Activated B cell treated with CpG ODN at 0.5 μM for 24 hours (primary cell): ENCODE measurements around the gene SLC47A1. TPM values are rescaled to one million over a fixed set of nuclear protein-coding genes. Genes with fewer than 3 reads are reported as not detected.

Experiments used
- ATAC-seq: fragments of 200-7000 bp; cut with Tn5 transposase; one replicate; pipeline ENCODE4 v1.10.0; 2021; ENCODE audit warnings: low read depth, mild to moderate bottlenecking, moderate library complexity
- CTCF ChIA-PET: fragments of 350-600 bp; sonication (Branson Sonifier 250); formaldehyde crosslinking; loops from one replicate; lab custom pipeline; 2021; ENCODE audit warnings: antibody characterized with exemption; lab: Charles Lee
- POLR2A ChIA-PET: fragments of 350-600 bp; sonication (Branson Sonifier 250); formaldehyde crosslinking; loops from one replicate; lab custom pipeline; 2021; ENCODE audit warnings: antibody characterized with exemption; lab: Charles Lee
- DNase-seq: peaks from one replicate; pipeline ENCODE4 v3.0.0; 2022
- H3K27ac Mint-ChIP-seq: one replicate; pipeline ENCODE4 v1.8.0; 2020; ENCODE audit warnings: mixed read lengths
- H3K27me3 Mint-ChIP-seq: one replicate; pipeline ENCODE4 v1.8.0; 2021; ENCODE audit warnings: mixed read lengths
- H3K36me3 Mint-ChIP-seq: one replicate; pipeline ENCODE4 v1.8.0; 2021; ENCODE audit warnings: low read depth, mixed read lengths
- H3K4me1 Mint-ChIP-seq: one replicate; pipeline ENCODE4 v1.8.0; 2021; ENCODE audit warnings: mixed read lengths
- H3K4me3 Mint-ChIP-seq: one replicate; pipeline ENCODE4 v1.8.0; 2020; ENCODE audit warnings: mild to moderate bottlenecking, mixed read lengths
- H3K9me3 Mint-ChIP-seq: one replicate; pipeline ENCODE4 v1.8.0; 2020; ENCODE audit warnings: mixed read lengths
- CTCF ChIP-seq: fragments of 200-600 bp; IDR thresholded peaks from one replicate; pipeline ENCODE4 v1.8.0; 2022; ENCODE audit warnings: antibody characterized with exemption, mild to moderate bottlenecking
- intact Hi-C: fragments of 100-400 bp; cut with micrococcal nuclease; formaldehyde crosslinking; loops from one replicate; pipeline ENCODE4 v1.15.1; 2024
- total RNA-seq: library from RNA; stranded (reverse); gene quantifications from 2 replicates; pipeline ENCODE4 v1.2.3, GENCODE V29; 2022

Gene SLC47A1
- total RNA-seq, 1 donor from 2014 or later: 0.11 TPM

GRCh38 chr17:19590451-19590850 is 56.8 kb downstream of the SLC47A1 start:
- Mint-ChIP-seq H3K27me3 (peaks cover 6% of the 10 kb centered on the region), H3K27ac (no peak overlapping the region), H3K4me3 (no peak overlapping the region), H3K4me1 (no peaks in the 10 kb centered on the region), H3K36me3 (no peaks in the 10 kb centered on the region), H3K9me3 (no peaks in the 10 kb centered on the region)
- ChIA-PET CTCF (no interaction called here), POLR2A (no interaction called here)
- intact Hi-C loops: no loop called here
- DNase-seq: no peak
- no peak for ATAC-seq
- no peak for TF ChIP-seq CTCF

DNA sequence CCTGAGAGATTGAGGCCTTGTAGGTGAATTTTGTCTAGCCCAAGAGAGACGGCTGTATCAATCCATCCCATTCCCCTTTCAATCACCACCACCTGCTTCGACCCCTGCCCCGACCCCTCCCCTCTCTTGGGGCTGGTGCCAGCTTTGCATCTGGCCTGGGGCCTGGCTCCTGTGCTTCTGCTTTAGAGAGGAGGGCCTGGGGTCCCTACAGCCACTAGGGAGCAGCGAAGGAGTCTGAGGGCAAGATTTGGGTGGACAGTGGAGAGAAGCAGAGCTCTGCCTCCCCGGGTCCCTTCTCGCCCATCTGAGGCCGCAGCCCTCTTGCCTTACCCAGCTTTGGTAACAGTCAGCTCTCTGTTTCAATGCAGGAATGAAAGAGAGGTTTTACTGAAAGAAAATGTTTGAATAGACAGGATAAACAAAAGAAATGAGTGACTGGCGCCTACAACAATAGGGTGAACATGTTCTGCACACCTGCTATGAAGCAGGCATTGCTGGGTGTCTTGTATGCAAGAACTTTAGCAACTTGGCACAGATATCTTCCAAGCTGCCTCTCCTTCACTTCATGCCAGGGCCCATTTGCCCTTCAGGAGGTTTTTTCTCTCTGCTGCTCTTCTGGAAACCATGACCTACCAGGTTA is 57.4 kb downstream of the SLC47A1 start:
- ChIA-PET POLR2A (no interaction called here), CTCF (no interaction called here)
- intact Hi-C loops: no loop called here
- H3K4me1 Mint-ChIP-seq: no peaks in the 10 kb centered on the region
- no peak overlapping the region for H3K27ac Mint-ChIP-seq
- no peak for TF ChIP-seq CTCF
- no peak for DNase-seq
- H3K9me3 Mint-ChIP-seq: no peaks in the 10 kb centered on the region
- H3K36me3 Mint-ChIP-seq: no peaks in the 10 kb centered on the region
- no peak overlapping the region for H3K4me3 Mint-ChIP-seq
- ATAC-seq: no peak
- peaks cover 12% of the 10 kb centered on the region for H3K27me3 Mint-ChIP-seq

GRCh38 chr17:19592316-19592715 is 58.7 kb downstream of the SLC47A1 start:
- Mint-ChIP-seq H3K4me3 (no peak overlapping the region), H3K9me3 (no peaks in the 10 kb centered on the region), H3K4me1 (no peaks in the 10 kb centered on the region), H3K36me3 (no peaks in the 10 kb centered on the region), H3K27me3 (peaks cover 14% of the 10 kb centered on the region), H3K27ac (no peak overlapping the region)
- CTCF ChIA-PET: no interaction called here
- no peak for TF ChIP-seq CTCF
- DNase-seq (no peak), ATAC-seq (no peak)
- intact Hi-C loops: no loop called here
- POLR2A ChIA-PET: no interaction called here

GRCh38 chr17:19596869-19597268 is 63.2 kb downstream of the SLC47A1 start:
- Mint-ChIP-seq H3K36me3 (no peaks in the 10 kb centered on the region), H3K4me1 (no peaks in the 10 kb centered on the region), H3K9me3 (no peaks in the 10 kb centered on the region), H3K4me3 (no peak overlapping the region), H3K27ac (no peak overlapping the region), H3K27me3 (peaks cover 14% of the 10 kb centered on the region)
- POLR2A ChIA-PET: no interaction called here
- intact Hi-C loops: no loop called here
- no peak for TF ChIP-seq CTCF
- CTCF ChIA-PET: no interaction called here
- ATAC-seq: no peak
- DNase-seq: no peak

- CTCF ChIA-PET: no interaction called here
- H3K27me3 Mint-ChIP-seq: no peaks in the 10 kb centered on the region
- POLR2A ChIA-PET: no interaction called here
- no peaks in the 10 kb centered on the region for H3K4me1 Mint-ChIP-seq
- intact Hi-C loops: no loop called here
- no peak overlapping the region for H3K27ac Mint-ChIP-seq
- DNase-seq (no peak), ATAC-seq (no peak)
- no peak overlapping the region for H3K4me3 Mint-ChIP-seq
- TF ChIP-seq CTCF: no peak
- no peaks in the 10 kb centered on the region for H3K9me3 Mint-ChIP-seq
- no peaks in the 10 kb centered on the region for H3K36me3 Mint-ChIP-seq
Measured at GRCh38 chr17:19610311-19610710, 76.7 kb downstream of the SLC47A1 start.
